ENCODE measurements around the gene CARD6. TPM values are rescaled to one million over a fixed set of nuclear protein-coding genes. Genes with fewer than 3 reads are reported as not detected.

The CARD6 gene
- total and polyA plus RNA-seq, 2 of the 8 experiments (the other 6 are each of a cell fraction or from before 2014, with no cell fraction given) = 0.41 to 0.50 TPM

GRCh38 chr5:40844565-40844964 lies 3.4 kb downstream of the CARD6 start:
- TF ChIP-seq SIRT6 (IDR thresholded peaks at IDR 0.05; ENCODE audit: low read length) = no peak
- TF ChIP-seq HDAC2 (IDR thresholded peaks at IDR 0.05; ENCODE audit: borderline replicate concordance in 1 of 2, low read depth in 2 of 2, low read length in 2 of 2) = no peak
- no peak for TF ChIP-seq POLR2AphosphoS5 (IDR thresholded peaks at IDR 0.05; ENCODE audit: low read depth, low read length)
- no peak for TF ChIP-seq TAF7 (optimal IDR thresholded peaks at IDR 0.05; ENCODE audit: borderline replicate concordance, low read depth, low read length)
- no peak for TF ChIP-seq RBBP5 (IDR thresholded peaks at IDR 0.05; ENCODE audit: borderline replicate concordance, low read depth, low read length)
- TF ChIP-seq, protein P1, sequence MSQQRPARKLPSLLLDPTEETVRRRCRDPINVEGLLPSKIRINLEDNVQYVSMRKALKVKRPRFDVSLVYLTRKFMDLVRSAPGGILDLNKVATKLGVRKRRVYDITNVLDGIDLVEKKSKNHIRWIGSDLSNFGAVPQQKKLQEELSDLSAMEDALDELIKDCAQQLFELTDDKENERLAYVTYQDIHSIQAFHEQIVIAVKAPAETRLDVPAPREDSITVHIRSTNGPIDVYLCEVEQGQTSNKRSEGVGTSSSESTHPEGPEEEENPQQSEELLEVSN (IDR thresholded peaks at IDR 0.05) = no peak
- no peak for TF ChIP-seq SIN3A (conservative IDR thresholded peaks at IDR 0.05 in 1 of 2, IDR thresholded peaks at IDR 0.05 in 1 of 2; ENCODE audit: low read depth in 1 of 2, low read length in 2 of 2)
- no peak for TF ChIP-seq CHD2 (IDR thresholded peaks at IDR 0.05; ENCODE audit: low read length)
- no peak for TF ChIP-seq KDM5A (IDR thresholded peaks at IDR 0.05; ENCODE audit: low read length)
- no peak for TF ChIP-seq CREB1 (IDR thresholded peaks at IDR 0.05)
- no peak for TF ChIP-seq JUN (IDR thresholded peaks at IDR 0.05; ENCODE audit: low read depth, low read length)
- TF ChIP-seq KDM4A (IDR thresholded peaks at IDR 0.05; ENCODE audit: low read depth, low read length, severe bottlenecking) = no peak
- TF ChIP-seq POLR2A (IDR thresholded peaks at IDR 0.05; ENCODE audit: control extremely low read depth in 1 of 2, low read depth in 2 of 2, low read length in 2 of 2) = no peak
- no peak for TF ChIP-seq ZNF274 (IDR thresholded peaks at IDR 0.05; ENCODE audit: borderline replicate concordance, extremely low read depth, low read length)
- no peak overlapping the region for H2BK15ac ChIP-seq (ENCODE audit: low read length)
- no peak overlapping the region for H2AFZ ChIP-seq (ENCODE audit: low read length)
- H2BK20ac ChIP-seq (ENCODE audit: low read length) = no peak overlapping the region
- H3K36me3 ChIP-seq (ENCODE audit: control insufficient read depth in 2 of 4, insufficient read depth in 4 of 4, low read length in 3 of 4) = no peaks in the 10 kb centered on the region
- H4K8ac ChIP-seq (ENCODE audit: extremely low read depth, insufficient read depth, low read length) = no peak overlapping the region
- no peak overlapping the region for H3K9ac ChIP-seq (replicated peaks in 1 of 4; ENCODE audit: extremely low read depth in 1 of 4, low read depth in 3 of 4, low read length in 3 of 4)
- no peaks in the 10 kb centered on the region for H3K27me3 ChIP-seq (replicated peaks in 1 of 4; ENCODE audit: control insufficient read depth in 3 of 4, extremely low read depth in 1 of 4, insufficient read depth in 3 of 4, low read length in 3 of 4)
- FAIRE-seq = no peak
- H4K91ac ChIP-seq (replicated peaks; ENCODE audit: insufficient read length, low read length) = no peak overlapping the region
- H3K18ac ChIP-seq (ENCODE audit: extremely low read depth, low read length) = no peak overlapping the region
- H3K4me2 ChIP-seq (ENCODE audit: insufficient read depth in 1 of 2, low read depth in 2 of 2, low read length in 2 of 2) = no peak overlapping the region
- no peaks in the 10 kb centered on the region for H3K9me3 ChIP-seq (ENCODE audit: insufficient read depth in 2 of 2, low read depth in 1 of 2, low read length in 1 of 2)
- WGBS, 2 experiments (ENCODE audit: extremely low coverage in 1 of 2, insufficient coverage in 1 of 2, insufficient read length in 1 of 2, insufficient replicate concordance in 2 of 2, low coverage in 1 of 2, low lambda C conversion rate in 2 of 2, missing lambda C conversion rate in 1 of 2) = 96% methylated on average over 4 of the region's 4 CpGs; no CpG with 5 or more reads in 1 of the 2 experiments
- H2AK5ac ChIP-seq (ENCODE audit: low read depth, low read length) = no peak overlapping the region
- H3K4me1 ChIP-seq (replicated peaks in 1 of 4; ENCODE audit: control insufficient read depth in 3 of 4, insufficient read depth in 4 of 4, low read length in 3 of 4) = no peaks in the 10 kb centered on the region
- H3K79me2 ChIP-seq (ENCODE audit: control insufficient read depth in 1 of 2, insufficient read depth in 2 of 2, low read length in 2 of 2) = no peaks in the 10 kb centered on the region
- ChIA-PET POLR2A (ENCODE audit: partially characterized antibody) (interaction anchor here (15.5 kb wide), 1 partner anchor 15 kb away, joined by 257 read pairs; the partner anchor contains the start of gene RPL37), CTCF (ENCODE audit: partially characterized antibody) (interaction anchor here (1.7 kb wide), 1 partner anchor 60 kb away, joined by 3 read pairs; no protein-coding TSS in a partner anchor)
- no peak for DNase-seq (ENCODE audit: low read depth in 1 of 2, low spot score in 2 of 2)
- H3K56ac ChIP-seq (replicated peaks; ENCODE audit: insufficient read length, low read depth, low read length) = no peak overlapping the region
- no peak overlapping the region for H3K27ac ChIP-seq (ENCODE audit: low read depth, low read length)
- no peaks in the 10 kb centered on the region; the same call in 1 of the 2 replicates for H3K23me2 ChIP-seq (ENCODE audit: low read depth, low read length)
- H2BK120ac ChIP-seq (replicated peaks; ENCODE audit: low read depth, low read length) = no peak overlapping the region
- H3K23ac ChIP-seq (ENCODE audit: insufficient read length) = no peak overlapping the region
- no peak overlapping the region for H2BK12ac ChIP-seq (ENCODE audit: low read depth, low read length)
- H3K4me3 ChIP-seq (ENCODE audit: extremely low read depth in 1 of 4, insufficient read depth in 2 of 4, low read depth in 3 of 4, low read length in 4 of 4) = no peak overlapping the region
- H3K14ac ChIP-seq (ENCODE audit: insufficient read length) = no peak overlapping the region
- H2BK5ac ChIP-seq (ENCODE audit: low read depth, low read length) = no peak overlapping the region
- H3K79me1 ChIP-seq (ENCODE audit: low read depth, low read length) = no peaks in the 10 kb centered on the region
- H4K20me1 ChIP-seq (replicated peaks in 1 of 2; ENCODE audit: control insufficient read depth in 1 of 2, insufficient read depth in 2 of 2, low read length in 2 of 2) = no peaks in the 10 kb centered on the region
- H3K4ac ChIP-seq (replicated peaks; ENCODE audit: insufficient read length, low read depth, low read length) = no peak overlapping the region
- no peak overlapping the region for H4K5ac ChIP-seq (ENCODE audit: insufficient read length, low read depth, low read length)

Measured in H1 (cell line).